Measurements from ENCODE around the gene KTN1. TPM values are rescaled to one million over a fixed set of nuclear protein-coding genes. Genes with fewer than 3 reads are reported as not detected.

The KTN1 gene
- total RNA-seq, 1 donor from 2014 or later: 135 TPM

GRCh38 chr14:55673048-55673447 lies 93.0 kb downstream of the KTN1 start:
- no peak for DNase-seq (ENCODE audit: low spot score)
- H3K9me3 Mint-ChIP-seq: no peaks in the 10 kb centered on the region
- H3K4me3 Mint-ChIP-seq (ENCODE audit: low read depth): no peak overlapping the region
- intact Hi-C loops (cut with micrococcal nuclease): loop anchor here (10.0 kb wide), 1 partner anchor 228 kb away; the partner anchor contains the start of gene TBPL2
- H3K27me3 Mint-ChIP-seq (ENCODE audit: low read depth): no peaks in the 10 kb centered on the region
- H3K36me3 Mint-ChIP-seq (ENCODE audit: low read depth): peaks cover 51% of the 10 kb centered on the region
- no peaks in the 10 kb centered on the region for H3K4me1 Mint-ChIP-seq (ENCODE audit: low read depth)
- no peak overlapping the region for H3K27ac Mint-ChIP-seq

DNA sequence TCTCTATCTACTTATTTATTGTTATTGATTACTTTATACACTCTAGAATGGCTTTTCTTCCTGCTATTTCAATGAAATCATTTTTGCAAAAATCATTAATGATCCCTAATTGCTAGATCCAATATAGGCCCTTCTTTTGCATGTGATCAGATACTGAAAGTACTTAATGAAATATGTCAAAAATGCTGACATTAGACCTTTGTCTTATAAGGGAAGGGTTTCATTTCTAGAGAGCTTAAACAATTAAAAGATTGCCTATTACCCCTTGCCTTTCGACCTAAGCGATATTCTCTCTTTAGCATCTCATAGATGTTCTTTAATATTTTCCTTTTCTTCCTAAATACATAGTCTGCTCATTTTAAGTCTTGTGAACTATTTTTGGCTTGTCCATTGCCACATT lies 101.1 kb downstream of the KTN1 start:
- no peaks in the 10 kb centered on the region for H3K4me1 Mint-ChIP-seq (ENCODE audit: low read depth)
- H3K27me3 Mint-ChIP-seq (ENCODE audit: low read depth): no peaks in the 10 kb centered on the region
- intact Hi-C loops (cut with micrococcal nuclease): no loop called here
- no peak overlapping the region for H3K27ac Mint-ChIP-seq
- no peaks in the 10 kb centered on the region for H3K9me3 Mint-ChIP-seq
- DNase-seq (ENCODE audit: low spot score): no peak
- H3K4me3 Mint-ChIP-seq (ENCODE audit: low read depth): no peak overlapping the region
- peaks cover 62% of the 10 kb centered on the region for H3K36me3 Mint-ChIP-seq (ENCODE audit: low read depth)

- H3K4me1 Mint-ChIP-seq (ENCODE audit: low read depth): peaks cover 2% of the 10 kb centered on the region
- no peaks in the 10 kb centered on the region for H3K9me3 Mint-ChIP-seq
- no peak overlapping the region for H3K4me3 Mint-ChIP-seq (ENCODE audit: low read depth)
- peaks cover 52% of the 10 kb centered on the region for H3K36me3 Mint-ChIP-seq (ENCODE audit: low read depth)
- DNase-seq (ENCODE audit: low spot score): no peak
- no peaks in the 10 kb centered on the region for H3K27me3 Mint-ChIP-seq (ENCODE audit: low read depth)
- intact Hi-C loops (cut with micrococcal nuclease): no loop called here
- H3K27ac Mint-ChIP-seq: no peak overlapping the region
Measured at GRCh38 chr14:55684956-55685584, 105.1 kb downstream of the KTN1 start.

GRCh38 chr14:55686713-55687112 lies 106.7 kb downstream of the KTN1 start:
- Mint-ChIP-seq H3K36me3 (ENCODE audit: low read depth) (peaks cover 40% of the 10 kb centered on the region), H3K27ac (no peak overlapping the region)
- no peak for DNase-seq (ENCODE audit: low spot score)

DNA sequence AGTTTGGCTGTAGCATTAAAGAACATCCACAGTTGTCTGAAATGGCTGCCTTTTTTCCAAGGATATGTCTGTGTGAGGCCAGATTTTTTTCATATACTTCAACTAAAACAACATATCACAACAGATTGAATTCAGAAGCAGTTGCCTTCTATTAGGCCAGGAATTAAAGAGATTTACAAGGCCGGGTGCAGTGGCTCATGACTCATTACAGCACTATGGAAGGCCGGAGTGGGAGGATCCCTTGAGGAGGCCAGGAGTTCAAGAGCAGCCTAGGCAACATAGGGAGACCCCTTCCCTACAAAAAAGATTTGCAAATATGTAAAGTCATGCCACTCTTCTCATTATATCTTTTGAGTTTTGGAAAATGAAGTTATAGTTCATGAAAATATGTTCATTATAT lies 108.6 kb downstream of the KTN1 start:
- intact Hi-C loops (cut with micrococcal nuclease): no loop called here
- no peaks in the 10 kb centered on the region for H3K27me3 Mint-ChIP-seq (ENCODE audit: low read depth)
- no peak for DNase-seq (ENCODE audit: low spot score)
- H3K4me1 Mint-ChIP-seq (ENCODE audit: low read depth): peaks cover 5% of the 10 kb centered on the region
- H3K27ac Mint-ChIP-seq: no peak overlapping the region
- peaks cover 30% of the 10 kb centered on the region for H3K36me3 Mint-ChIP-seq (ENCODE audit: low read depth)
- H3K4me3 Mint-ChIP-seq (ENCODE audit: low read depth): no peak overlapping the region
- H3K9me3 Mint-ChIP-seq: no peaks in the 10 kb centered on the region

More at GRCh38 chr14:55686713-55687112, 106.7 kb downstream of the KTN1 start:
- intact Hi-C loops (cut with micrococcal nuclease): no loop called here
- Mint-ChIP-seq H3K27me3 (ENCODE audit: low read depth) (no peaks in the 10 kb centered on the region), H3K4me3 (ENCODE audit: low read depth) (no peak overlapping the region), H3K9me3 (no peaks in the 10 kb centered on the region), H3K4me1 (ENCODE audit: low read depth) (peaks cover 5% of the 10 kb centered on the region)

DNA sequence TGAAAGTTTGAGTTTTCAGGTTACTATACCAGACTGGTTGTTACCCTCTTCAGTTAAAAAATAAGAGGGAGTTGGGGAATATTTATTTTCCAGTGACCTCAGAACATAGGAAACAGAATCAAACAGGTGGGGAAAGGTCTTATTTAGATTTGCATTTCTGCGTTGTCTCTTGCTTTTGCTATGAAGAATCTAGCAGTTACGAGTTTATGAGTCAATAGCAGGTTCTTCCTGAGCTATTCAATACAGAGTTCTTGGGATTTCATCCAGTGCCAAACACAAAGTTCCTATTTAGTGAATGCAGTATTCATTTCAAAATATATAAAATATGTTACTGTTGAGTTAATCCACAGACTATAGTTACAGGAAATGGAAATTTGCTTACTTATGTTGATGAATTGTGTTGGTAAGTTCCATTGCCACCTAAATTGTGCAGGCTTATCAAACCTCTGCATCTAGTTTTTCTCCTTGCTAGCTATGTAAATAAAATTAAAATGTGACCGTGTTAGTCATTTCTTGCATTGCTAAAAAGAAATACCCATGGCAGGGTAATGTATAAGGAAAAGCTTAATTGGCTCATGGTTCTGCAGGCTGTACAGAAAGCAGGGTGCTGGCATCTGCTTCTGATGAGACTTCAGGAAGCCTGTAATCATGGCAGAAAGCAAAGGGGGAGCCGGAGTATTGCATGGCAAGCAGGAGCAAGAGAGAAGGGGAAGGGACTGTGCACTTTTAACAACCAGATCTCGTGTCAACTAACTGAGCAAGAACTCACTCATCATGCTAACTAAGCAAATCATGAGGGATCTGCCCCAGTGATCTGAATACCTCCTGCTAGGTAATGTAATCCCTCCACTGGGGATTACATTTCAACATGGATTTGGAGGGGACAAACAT lies 110.2 kb downstream of the KTN1 start:
- intact Hi-C loops (cut with micrococcal nuclease): no loop called here
- H3K9me3 Mint-ChIP-seq: no peaks in the 10 kb centered on the region

DNA sequence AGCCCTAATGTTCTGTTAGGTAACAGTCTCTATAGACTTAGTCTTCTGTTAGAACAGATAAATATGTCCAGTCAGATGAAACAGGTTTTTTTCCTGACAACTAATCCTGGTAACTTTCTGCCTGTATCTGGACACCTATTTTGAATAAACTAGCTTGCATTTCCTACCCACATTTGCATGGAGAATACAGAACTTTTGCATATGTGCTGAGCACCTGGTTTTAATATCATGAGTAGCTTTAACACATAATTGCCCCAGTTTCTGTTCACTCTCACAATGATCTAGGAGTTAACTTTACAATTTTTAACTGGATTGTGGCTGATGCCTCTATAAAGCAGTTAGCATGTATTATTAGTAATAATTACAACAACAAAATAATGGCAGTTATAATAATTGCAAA lies 111.7 kb downstream of the KTN1 start:
- H3K36me3 Mint-ChIP-seq (ENCODE audit: low read depth): peaks cover 9% of the 10 kb centered on the region
- no peaks in the 10 kb centered on the region for H3K27me3 Mint-ChIP-seq (ENCODE audit: low read depth)
- H3K4me1 Mint-ChIP-seq (ENCODE audit: low read depth): peaks cover 5% of the 10 kb centered on the region
- H3K27ac Mint-ChIP-seq: no peak overlapping the region
- no peak for DNase-seq (ENCODE audit: low spot score)
- H3K4me3 Mint-ChIP-seq (ENCODE audit: low read depth): no peak overlapping the region
- intact Hi-C loops (cut with micrococcal nuclease): no loop called here
- no peaks in the 10 kb centered on the region for H3K9me3 Mint-ChIP-seq

More for the DNA sequence above, 110.2 kb downstream of the KTN1 start:
- Mint-ChIP-seq H3K27me3 (ENCODE audit: low read depth) (no peaks in the 10 kb centered on the region), H3K27ac (no peak overlapping the region), H3K4me1 (ENCODE audit: low read depth) (peaks cover 5% of the 10 kb centered on the region), H3K4me3 (ENCODE audit: low read depth) (no peak overlapping the region), H3K36me3 (ENCODE audit: low read depth) (peaks cover 21% of the 10 kb centered on the region)
- DNase-seq (ENCODE audit: low spot score): no peak

GRCh38 chr14:55693904-55694303 lies 113.9 kb downstream of the KTN1 start:
- intact Hi-C loops (cut with micrococcal nuclease): no loop called here
- no peaks in the 10 kb centered on the region for H3K27me3 Mint-ChIP-seq (ENCODE audit: low read depth)

DNA sequence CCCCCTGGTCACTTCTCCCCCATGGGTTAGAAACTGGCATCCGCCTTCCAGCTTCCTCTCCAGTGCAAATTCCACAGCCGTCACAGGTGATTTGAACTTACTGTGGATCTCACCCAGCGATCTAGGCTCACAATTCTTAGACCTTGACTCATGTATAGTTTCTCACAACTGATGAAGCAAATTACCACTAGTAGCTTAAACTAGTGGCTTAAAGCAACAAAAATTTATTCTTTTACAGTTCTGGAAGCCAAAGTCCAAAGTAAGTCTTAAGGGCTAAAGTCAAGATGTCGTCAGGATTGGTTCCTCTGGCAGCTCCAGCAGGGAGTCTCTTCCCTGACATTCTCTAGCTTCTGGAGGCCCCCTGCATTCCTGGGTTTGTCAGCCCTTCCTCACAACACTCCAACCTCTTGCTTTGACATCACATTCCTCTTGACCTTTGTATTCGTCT lies 117.4 kb downstream of the KTN1 start:
- H3K27ac Mint-ChIP-seq: no peak overlapping the region
- H3K4me1 Mint-ChIP-seq (ENCODE audit: low read depth): peaks cover 8% of the 10 kb centered on the region
- intact Hi-C loops (cut with micrococcal nuclease): no loop called here
- no peak overlapping the region for H3K4me3 Mint-ChIP-seq (ENCODE audit: low read depth)
- no peak for DNase-seq (ENCODE audit: low spot score)
- no peaks in the 10 kb centered on the region for H3K36me3 Mint-ChIP-seq (ENCODE audit: low read depth)
- no peaks in the 10 kb centered on the region for H3K27me3 Mint-ChIP-seq (ENCODE audit: low read depth)
- peaks cover 4% of the 10 kb centered on the region for H3K9me3 Mint-ChIP-seq

More at GRCh38 chr14:55693904-55694303, 113.9 kb downstream of the KTN1 start:
- Mint-ChIP-seq H3K4me3 (ENCODE audit: low read depth) (no peak overlapping the region), H3K9me3 (no peaks in the 10 kb centered on the region), H3K27ac (no peak overlapping the region), H3K36me3 (ENCODE audit: low read depth) (peaks cover 3% of the 10 kb centered on the region), H3K4me1 (ENCODE audit: low read depth) (peaks cover 5% of the 10 kb centered on the region)
- no peak for DNase-seq (ENCODE audit: low spot score)

GRCh38 chr14:55698051-55698450 lies 118.0 kb downstream of the KTN1 start:
- no peaks in the 10 kb centered on the region for H3K36me3 Mint-ChIP-seq (ENCODE audit: low read depth)
- no peak overlapping the region for H3K27ac Mint-ChIP-seq
- H3K27me3 Mint-ChIP-seq (ENCODE audit: low read depth): no peaks in the 10 kb centered on the region
- H3K4me3 Mint-ChIP-seq (ENCODE audit: low read depth): no peak overlapping the region
- no peak for DNase-seq (ENCODE audit: low spot score)
- H3K9me3 Mint-ChIP-seq: peaks cover 4% of the 10 kb centered on the region
- H3K4me1 Mint-ChIP-seq (ENCODE audit: low read depth): peaks cover 8% of the 10 kb centered on the region
- intact Hi-C loops (cut with micrococcal nuclease): no loop called here

GRCh38 chr14:55699131-55700057 lies 119.4 kb downstream of the KTN1 start:
- H3K4me1 Mint-ChIP-seq (ENCODE audit: low read depth): peaks cover 8% of the 10 kb centered on the region
- no peak for DNase-seq (ENCODE audit: low spot score)
- intact Hi-C loops (cut with micrococcal nuclease): no loop called here
- no peak overlapping the region for H3K27ac Mint-ChIP-seq
- no peak overlapping the region for H3K4me3 Mint-ChIP-seq (ENCODE audit: low read depth)
- peaks cover 4% of the 10 kb centered on the region for H3K9me3 Mint-ChIP-seq
- no peaks in the 10 kb centered on the region for H3K27me3 Mint-ChIP-seq (ENCODE audit: low read depth)
- H3K36me3 Mint-ChIP-seq (ENCODE audit: low read depth): no peaks in the 10 kb centered on the region

DNA sequence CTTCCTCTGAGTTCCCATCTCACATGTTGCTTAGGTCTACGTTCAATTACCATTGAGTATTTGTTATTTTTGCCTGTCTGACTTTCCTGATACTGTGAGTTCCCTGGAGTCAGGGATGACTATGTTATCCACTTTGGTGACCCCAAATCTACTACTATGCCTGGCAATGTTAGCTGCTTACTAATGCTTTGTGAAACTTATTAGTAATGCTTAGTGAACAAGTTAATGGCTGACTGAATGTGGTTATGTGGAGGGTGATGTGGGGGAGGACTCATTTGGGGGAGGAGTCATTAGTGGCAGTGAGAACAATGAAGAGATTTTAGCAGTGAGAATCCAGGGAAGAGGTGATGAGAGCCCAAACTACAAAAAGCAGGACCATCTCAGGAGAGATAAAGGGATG lies 121.6 kb downstream of the KTN1 start:
- Mint-ChIP-seq H3K27me3 (ENCODE audit: low read depth) (no peaks in the 10 kb centered on the region), H3K4me1 (ENCODE audit: low read depth) (peaks cover 8% of the 10 kb centered on the region), H3K4me3 (ENCODE audit: low read depth) (no peak overlapping the region), H3K27ac (no peak overlapping the region), H3K9me3 (peaks cover 4% of the 10 kb centered on the region), H3K36me3 (ENCODE audit: low read depth) (no peaks in the 10 kb centered on the region)
- no peak for DNase-seq (ENCODE audit: low spot score)
- intact Hi-C loops (cut with micrococcal nuclease): no loop called here
